ENCODE data around the gene ZFP36L1. TPM values are rescaled to one million over a fixed set of nuclear protein-coding genes. Genes with fewer than 3 reads are reported as not detected.
A peak's percentile ranks its signal among the peaks of the same experiment; 100 is the strongest.

The ZFP36L1 gene
- total and polyA plus RNA-seq, 7 donors, result 26.6 to 413 (median 217) TPM

DNA sequence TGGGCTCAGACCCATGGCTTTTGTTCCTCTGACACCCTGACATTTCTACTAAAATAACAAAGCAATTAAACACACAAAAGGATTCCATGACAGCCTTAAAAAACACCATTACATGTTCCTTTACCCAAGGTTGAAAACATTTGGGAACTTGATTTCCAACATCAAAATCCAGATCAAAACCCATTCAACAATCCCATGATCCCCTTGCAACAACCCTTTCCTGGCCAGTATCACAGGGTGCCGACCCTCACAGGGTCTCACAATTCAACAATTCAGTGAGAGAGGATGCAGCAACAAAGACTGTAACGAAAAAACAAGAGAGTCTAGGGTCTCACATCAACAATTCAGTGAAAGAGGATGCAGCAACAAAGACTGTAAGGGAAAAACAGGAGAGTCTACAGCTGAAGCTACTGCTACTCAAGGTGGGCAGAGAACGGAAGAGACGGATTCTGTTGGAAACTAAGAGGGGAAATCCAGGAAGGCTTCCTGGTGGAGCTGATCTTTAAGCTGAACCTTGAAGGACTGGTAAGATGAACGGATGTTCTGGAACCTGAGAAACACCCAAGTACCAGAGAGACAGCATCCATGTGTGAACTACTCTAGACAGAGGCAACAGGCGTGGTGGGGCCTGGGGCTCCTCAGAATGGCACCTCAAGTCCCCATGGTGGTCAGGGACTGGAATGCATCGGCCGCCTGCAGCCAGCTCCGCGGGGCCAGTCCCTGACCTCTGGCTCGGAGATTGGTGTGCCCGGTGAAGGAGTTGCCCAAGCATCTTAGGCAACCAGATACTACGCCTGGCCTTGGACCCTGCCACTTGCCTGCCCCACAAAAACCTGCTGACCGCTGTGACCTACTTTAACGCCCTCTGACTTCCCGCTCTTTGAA lies 22.7 kb upstream of the ZFP36L1 start:
- intact Hi-C loops (cut with DNase I), result loop anchor here (2.0 to 10.0 kb wide), 6 partner anchors 23 to 928 kb away; partner anchors contain the start of gene ZFP36L1
- Histone ChIP-seq H3K4me1 (peaks cover 0 to 77% (median 69%) of the 10 kb centered on the region in 4 donors), H3K27ac (peak overlapping the region; percentile 93 to 99 (median 96)), H3K36me3 (no peaks in the 10 kb centered on the region), H3K27me3 (no peaks in the 10 kb centered on the region), H3K4me3 (peak overlapping the region; percentile 35 to 52 (median 50)), H3K9me3 (no peaks in the 10 kb centered on the region)
- 66 to 87% methylated on average over 16 of the region's 16 CpGs for WGBS, 2 donors
- peak; percentile 76 for DNase-seq
- TF ChIP-seq EP300 (IDR thresholded peaks at IDR 0.05), result no peak
- no peak for TF ChIP-seq CTCF (IDR thresholded peaks at IDR 0.05)
- peak in 1 of 4 donors; percentile 5 for TF ChIP-seq POLR2AphosphoS5 (IDR thresholded peaks at IDR 0.05)

DNA sequence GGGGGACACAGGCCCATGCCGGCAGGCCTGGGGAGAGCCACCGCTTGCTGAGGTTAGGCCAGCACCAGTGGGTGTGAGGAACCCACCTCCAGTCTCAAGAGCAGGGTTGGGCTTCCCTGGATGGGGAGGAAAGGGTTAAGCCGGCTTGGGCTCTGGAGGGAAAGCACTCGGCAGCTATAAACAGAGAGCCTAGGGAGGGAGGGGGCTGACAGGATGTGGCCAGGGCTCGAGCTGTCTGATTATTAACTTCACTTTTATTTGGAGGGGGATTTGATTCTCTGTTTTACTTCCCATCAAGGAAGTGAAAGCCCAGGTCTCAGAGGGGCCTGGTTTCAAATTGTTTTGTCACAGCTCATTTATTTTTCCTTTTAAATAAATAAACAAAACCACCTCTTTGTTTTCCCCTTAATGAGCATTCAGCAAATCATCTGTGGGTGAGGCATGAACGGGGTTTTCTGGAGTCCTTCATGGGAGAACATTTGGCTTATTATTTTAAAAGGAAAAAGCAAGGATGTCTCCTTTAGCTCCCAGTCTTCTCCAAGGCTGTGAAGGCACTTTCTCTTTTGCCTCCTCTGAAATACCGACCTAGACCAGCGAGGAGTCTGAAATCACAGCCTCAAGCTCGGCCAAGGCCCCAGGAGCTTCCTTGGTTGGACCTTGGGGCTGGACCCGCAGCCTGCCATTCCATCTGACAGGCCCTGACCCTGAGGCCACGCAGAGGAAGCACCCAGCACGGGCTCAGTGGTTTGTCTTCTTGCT lies 21.9 kb upstream of the ZFP36L1 start:
- H3K27me3 ChIP-seq, result no peaks in the 10 kb centered on the region
- peaks cover 0 to 79% (median 68%) of the 10 kb centered on the region in 4 donors for H3K4me1 ChIP-seq
- TF ChIP-seq POLR2AphosphoS5 (IDR thresholded peaks at IDR 0.05) (peak in 1 of 4 donors; percentile 46), POLR2A (IDR thresholded peaks at IDR 0.05) (no peak), EP300 (IDR thresholded peaks at IDR 0.05) (no peak), CTCF (IDR thresholded peaks at IDR 0.05) (no peak)
- DNase-seq, result peak; percentile 79
- peak overlapping the region in 2 of 4 donors; percentile 29 to 51 for H3K4me3 ChIP-seq
- peak overlapping the region; percentile 93 to 99 (median 96) for H3K27ac ChIP-seq
- 7 to 27% methylated on average over 12 of the region's 12 CpGs for WGBS, 2 donors
- H3K9me3 ChIP-seq, result no peaks in the 10 kb centered on the region
- intact Hi-C loops (cut with DNase I), result loop anchor here (5.0 to 10.0 kb wide), 3 partner anchors 672 to 927 kb away; no protein-coding TSS in a partner anchor
- H3K36me3 ChIP-seq, result no peaks in the 10 kb centered on the region

DNA sequence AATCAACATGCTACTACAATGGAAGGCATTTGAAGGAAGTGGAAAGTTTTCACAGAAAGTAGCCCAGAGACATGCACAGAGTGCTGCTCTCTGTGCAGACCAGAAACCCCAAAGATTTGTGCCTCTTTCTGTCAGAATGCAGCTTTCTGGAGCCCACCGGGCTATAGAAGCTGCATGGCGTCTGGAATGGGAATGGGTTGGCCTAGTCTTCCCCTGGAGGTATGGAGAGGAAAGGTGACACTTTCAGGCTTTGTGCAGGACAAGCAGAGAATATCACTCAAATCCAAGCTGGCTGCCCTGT lies 21.3 kb upstream of the ZFP36L1 start:
- H3K27me3 ChIP-seq, result no peaks in the 10 kb centered on the region
- intact Hi-C loops (cut with DNase I), result loop anchor here (10.0 kb wide), 1 partner anchor 779 kb away; no protein-coding TSS in a partner anchor
- WGBS, 2 donors, result 26 to 43% methylated on average over 2 of the region's 2 CpGs
- DNase-seq, result no peak
- H3K4me1 ChIP-seq, result peaks cover 0 to 79% (median 67%) of the 10 kb centered on the region in 4 donors
- H3K36me3 ChIP-seq, result no peaks in the 10 kb centered on the region
- TF ChIP-seq POLR2A (IDR thresholded peaks at IDR 0.05) (no peak), CTCF (IDR thresholded peaks at IDR 0.05) (no peak), EP300 (IDR thresholded peaks at IDR 0.05) (no peak), POLR2AphosphoS5 (IDR thresholded peaks at IDR 0.05) (no peak)
- H3K27ac ChIP-seq, result peak overlapping the region; percentile 93 to 99 (median 96)
- H3K4me3 ChIP-seq, result peak overlapping the region in 2 of 4 donors; percentile 29 to 51
- H3K9me3 ChIP-seq, result no peaks in the 10 kb centered on the region

DNA sequence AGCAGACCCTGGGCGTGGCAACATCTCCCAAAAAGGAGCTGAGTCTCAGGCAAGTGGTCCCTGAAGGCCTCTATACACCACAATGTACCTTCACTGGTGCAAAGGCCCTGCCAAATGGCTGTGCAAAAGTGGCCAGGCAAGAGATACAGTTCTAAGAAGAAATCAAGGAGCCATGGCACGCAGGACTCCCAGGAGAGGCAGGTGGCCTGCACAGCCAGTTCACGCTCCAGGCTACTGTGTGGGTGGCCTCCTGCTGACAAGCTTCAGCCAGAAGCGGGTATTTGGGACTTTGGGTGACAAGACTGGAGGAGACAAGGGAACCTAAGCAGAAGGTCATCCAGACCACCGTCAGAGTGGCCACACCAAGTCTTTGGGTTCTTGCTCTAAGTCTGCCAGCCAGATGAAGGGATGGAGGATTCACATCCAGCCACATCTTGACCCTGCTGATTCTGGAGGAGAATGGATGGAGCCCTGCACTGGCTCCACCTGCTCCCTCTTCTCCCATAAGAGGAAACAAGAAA lies 20.5 kb upstream of the ZFP36L1 start:
- H3K4me3 ChIP-seq, result no peak overlapping the region
- DNase-seq, result no peak
- H3K27me3 ChIP-seq, result no peaks in the 10 kb centered on the region
- no peaks in the 10 kb centered on the region for H3K9me3 ChIP-seq
- H3K4me1 ChIP-seq, result peaks cover 0 to 79% (median 69%) of the 10 kb centered on the region in 4 donors
- WGBS, 2 donors, result 55 to 74% methylated on average over 5 of the region's 5 CpGs
- TF ChIP-seq EP300 (IDR thresholded peaks at IDR 0.05) (no peak), POLR2A (IDR thresholded peaks at IDR 0.05) (no peak), CTCF (IDR thresholded peaks at IDR 0.05) (no peak)
- intact Hi-C loops (cut with DNase I), result loop anchor here (10.0 kb wide), 1 partner anchor 779 kb away; no protein-coding TSS in a partner anchor
- H3K36me3 ChIP-seq, result no peaks in the 10 kb centered on the region
- peak overlapping the region; percentile 93 to 99 (median 96) for H3K27ac ChIP-seq
